PC-9 (cell line): Measurements from ENCODE around the gene ABHD3. TPM values are rescaled to one million over a fixed set of nuclear protein-coding genes. Genes with fewer than 3 reads are reported as not detected.

Source experiments
- BruUV-seq: library from RNA; stranded (reverse); fragments of 400-500 nt; replicated peaks from 2 replicates; lab custom pipeline; 2021; lab: Mats Ljungman, UMichigan
- CTCF ChIA-PET: fragments of 300-600 bp; sonication (Branson Sonifier 250); formaldehyde crosslinking; loops from one replicate; lab custom pipeline; 2022; ENCODE audit warnings: antibody characterized with exemption; lab: Charles Lee
- POLR2A ChIA-PET: fragments of 300-600 bp; sonication (Branson Sonifier 250); formaldehyde crosslinking; loops from one replicate; lab custom pipeline; 2022; ENCODE audit warnings: antibody characterized with exemption; ENCODE audit not compliant: unreplicated experiment; lab: Charles Lee
- DNase-seq, 2 experiments: peaks; one replicate each; pipeline versions ENCODE4 v3.0.0 to v3.0.0-alpha.2; 2015 to 2022; ENCODE audit warnings: mixed read lengths in 1 of 2
- H2AFZ ChIP-seq: fragments of 200-600 bp; sonication (generic); 2 replicates; pipeline ENCODE4 v1.8.1; 2017; ENCODE audit warnings: antibody characterized with exemption
- H3F3A ChIP-seq: fragments of 200-600 bp; sonication (generic); 2 replicates; pipeline ENCODE4 v1.8.1; 2017; ENCODE audit warnings: antibody characterized with exemption, mild to moderate bottlenecking, low read depth; ENCODE audit not compliant: insufficient read depth
- H3K27ac ChIP-seq: fragments of 200-600 bp; sonication (generic); 2 replicates; pipeline ENCODE4 v1.6.1; 2016; ENCODE audit warnings: mixed run types
- H3K27me3 ChIP-seq: fragments of 200-600 bp; sonication (generic); 2 replicates; pipeline ENCODE4 v1.6.1; 2016; ENCODE audit warnings: low read depth, mixed run types; ENCODE audit not compliant: insufficient read depth
- H3K36me3 ChIP-seq: fragments of 200-600 bp; sonication (generic); 2 replicates; pipeline ENCODE4 v1.6.1; 2016; ENCODE audit warnings: low read depth, mixed run types
- H3K4me1 ChIP-seq: fragments of 200-600 bp; sonication (generic); replicated peaks from 2 replicates; pipeline ENCODE4 v1.6.1; 2016; ENCODE audit warnings: mixed run types; ENCODE audit not compliant: insufficient read depth
- H3K4me2 ChIP-seq: fragments of 200-600 bp; sonication (generic); 2 replicates; pipeline ENCODE4 v1.6.1; 2017; ENCODE audit warnings: mixed run types
- H3K4me3 ChIP-seq: fragments of 200-600 bp; sonication (generic); 2 replicates; pipeline ENCODE4 v1.6.1; 2016; ENCODE audit warnings: mixed run types
- H3K79me2 ChIP-seq: fragments of 200-600 bp; sonication (generic); 2 replicates; pipeline ENCODE4 v1.6.1; 2017; ENCODE audit warnings: low read depth, mixed run types
- H3K9me2 ChIP-seq: fragments of 200-600 bp; sonication (generic); 2 replicates; pipeline ENCODE4 v1.8.1; 2017; ENCODE audit warnings: mild to moderate bottlenecking; ENCODE audit not compliant: insufficient read depth
- H3K9me3 ChIP-seq: fragments of 200-600 bp; sonication (generic); 2 replicates; pipeline ENCODE4 v1.8.1; 2016; ENCODE audit warnings: low read depth; ENCODE audit not compliant: insufficient read depth
- H4K20me1 ChIP-seq: fragments of 200-600 bp; sonication (generic); 2 replicates; pipeline ENCODE4 v1.8.1; 2017; ENCODE audit not compliant: insufficient read depth
- CTCF ChIP-seq: fragments of 200-600 bp; sonication (generic); conservative IDR thresholded peaks from 2 replicates; pipeline ENCODE4 v1.6.1; 2017; ENCODE audit warnings: mixed run types, antibody characterized with exemption, mild to moderate bottlenecking, moderate library complexity
- EZH2 ChIP-seq: fragments of 200-600 bp; sonication (generic); IDR thresholded peaks from 2 replicates; pipeline ENCODE4 v1.8.0; 2017; ENCODE audit warnings: antibody characterized with exemption, low read depth
- intact Hi-C: fragments of 100-400 bp; cut with micrococcal nuclease; formaldehyde crosslinking; loops from one replicate; pipeline ENCODE4 v1.10.0; 2022; ENCODE audit not compliant: unreplicated experiment
- total RNA-seq: library from RNA; stranded (reverse); gene quantifications from 2 replicates; pipeline ENCODE4 v1.2.3, GENCODE V29; 2021

Gene ABHD3
- total RNA-seq, 1 experiment from 2014 or later = 33.7 TPM

- H3K9me3 ChIP-seq = no peaks in the 10 kb centered on the region
- TF ChIP-seq EZH2 (no peak), CTCF (no peak)
- H4K20me1 ChIP-seq = no peaks in the 10 kb centered on the region; the same call in 1 of the 2 replicates
- no peak for DNase-seq
- H3K4me3 ChIP-seq = no peak overlapping the region
- ChIA-PET POLR2A (interaction anchor here (0.7 kb wide), 1 partner anchor 1675 kb away, joined by 3 read pairs; no protein-coding TSS in a partner anchor), CTCF (no interaction called here)
- no TSS peak for BruUV-seq
- H3K27me3 ChIP-seq = no peaks in the 10 kb centered on the region
- H3K9me2 ChIP-seq = no peaks in the 10 kb centered on the region
- H3K4me1 ChIP-seq = no peaks in the 10 kb centered on the region; the same call in 1 of the 2 replicates
- no peak overlapping the region for H3K4me2 ChIP-seq
- H2AFZ ChIP-seq = no peak overlapping the region
- intact Hi-C loops = loop anchor here (10.0 kb wide), 2 partner anchors 72 to 132 kb away; partner anchors contain the start of gene SNRPD1
- H3F3A ChIP-seq = no peaks in the 10 kb centered on the region
- no peaks in the 10 kb centered on the region for H3K36me3 ChIP-seq
- H3K27ac ChIP-seq = no peak overlapping the region
- H3K79me2 ChIP-seq = peaks cover 59% of the 10 kb centered on the region
Observed at GRCh38 chr18:21747268-21747667, 42.7 kb upstream of the ABHD3 start.

DNA sequence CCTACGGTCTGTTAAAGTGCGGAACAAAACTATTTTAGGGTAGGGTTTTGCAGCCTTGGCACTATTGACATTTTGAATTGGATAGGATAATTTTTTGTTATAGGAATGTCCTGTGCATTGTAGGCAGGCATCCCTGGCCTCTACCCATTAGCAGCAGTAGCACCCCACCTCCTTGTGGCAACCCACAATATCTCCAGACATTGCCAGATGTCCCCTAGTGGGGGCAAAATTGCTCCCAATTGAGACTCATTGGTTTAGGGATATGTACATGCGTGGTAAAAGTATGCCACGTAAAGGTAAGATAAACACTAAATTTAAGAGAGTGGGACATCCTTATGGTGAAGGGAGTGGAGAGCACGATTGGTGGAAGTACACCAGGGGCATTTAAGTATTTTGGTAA lies 40.7 kb upstream of the ABHD3 start:
- Histone ChIP-seq H3K9me3 (no peaks in the 10 kb centered on the region), H3K9me2 (no peaks in the 10 kb centered on the region), H3K27ac (no peak overlapping the region), H3K4me1 (no peaks in the 10 kb centered on the region; the same call in 1 of the 2 replicates), H3K4me2 (no peak overlapping the region), H3F3A (no peaks in the 10 kb centered on the region), H3K4me3 (no peak overlapping the region), H3K79me2 (peaks cover 68% of the 10 kb centered on the region), H3K36me3 (no peaks in the 10 kb centered on the region), H2AFZ (no peak overlapping the region), H3K27me3 (no peaks in the 10 kb centered on the region), H4K20me1 (no peaks in the 10 kb centered on the region; the same call in 1 of the 2 replicates)
- no peak for TF ChIP-seq EZH2
- no peak for TF ChIP-seq CTCF
- CTCF ChIA-PET = no interaction called here
- POLR2A ChIA-PET = no interaction called here
- no TSS peak for BruUV-seq
- no peak for DNase-seq
- intact Hi-C loops = loop anchor here (10.0 kb wide), 2 partner anchors 70 to 130 kb away; partner anchors contain the start of gene SNRPD1

- POLR2A ChIA-PET = interaction anchor here (0.7 kb wide), 1 partner anchor 1879 kb away, joined by 5 read pairs; no protein-coding TSS in a partner anchor
- Histone ChIP-seq H3K4me1 (peaks cover 4% of the 10 kb centered on the region; the same call in 1 of the 2 replicates), H3K9me3 (no peaks in the 10 kb centered on the region), H4K20me1 (no peaks in the 10 kb centered on the region; the same call in 1 of the 2 replicates), H2AFZ (no peak overlapping the region), H3K79me2 (peaks cover 62% of the 10 kb centered on the region), H3K4me3 (peak overlapping the region; percentile 80; the same call in 1 of the 2 replicates), H3K4me2 (peak overlapping the region; percentile 76), H3F3A (no peaks in the 10 kb centered on the region), H3K9me2 (no peaks in the 10 kb centered on the region), H3K27me3 (no peaks in the 10 kb centered on the region), H3K36me3 (no peaks in the 10 kb centered on the region), H3K27ac (no peak overlapping the region)
- no peak for DNase-seq
- CTCF ChIA-PET = no interaction called here
- BruUV-seq = no TSS peak
- TF ChIP-seq CTCF (no peak), EZH2 (no peak)
- intact Hi-C loops = loop anchor here (10.0 kb wide), 2 partner anchors 68 to 128 kb away; partner anchors contain the start of gene SNRPD1
Observed at GRCh38 chr18:21743166-21743832, 38.7 kb upstream of the ABHD3 start.
